Muscle layer of colon (tissue), 2 donors: ENCODE results near the gene CCDC33.
"Not testable (repeated sequence)": the region's sequence is repeated elsewhere in the genome, so short reads cannot be mapped to it uniquely, and the experiment has no call there.

Experiments
- H3K27ac ChIP-seq: one replicate; pipeline ENCODE4 v1.7.0; 2013; ENCODE audit warnings: low read depth, mild to moderate bottlenecking, low read length, moderate library complexity
- H3K27me3 ChIP-seq, 2 donors: one replicate each; pipeline ENCODE4 v1.7.0; 2013; ENCODE audit warnings: low read length in 2 of 2, mild to moderate bottlenecking in 2 of 2; ENCODE audit not compliant: insufficient read depth in 2 of 2, control insufficient read depth in 1 of 2
- H3K36me3 ChIP-seq: one replicate; pipeline ENCODE4 v1.7.0; 2013; ENCODE audit warnings: mild to moderate bottlenecking, low read length; ENCODE audit not compliant: insufficient read depth
- H3K4me1 ChIP-seq: one replicate; pipeline ENCODE4 v1.7.0; 2013; ENCODE audit warnings: mild to moderate bottlenecking, low read length; ENCODE audit not compliant: insufficient read depth
- H3K4me3 ChIP-seq, 2 donors: one replicate each; pipeline ENCODE4 v1.7.0; 2013; ENCODE audit warnings: low read length in 2 of 2, low read depth in 1 of 2, mild to moderate bottlenecking in 1 of 2, moderate library complexity in 1 of 2
- H3K9ac ChIP-seq: one replicate; pipeline ENCODE4 v1.7.0; 2013; ENCODE audit warnings: low read length
- H3K9me3 ChIP-seq: one replicate; pipeline ENCODE4 v1.7.0; 2013; ENCODE audit warnings: mild to moderate bottlenecking, low read length
- donor health status: abdominal sarcoma.
- donor health status: Adenocarcinoma of cecum.

Gene CCDC33

GRCh38 chr15:74347757-74348250 is 111.7 kb downstream of the CCDC33 start:
- Histone ChIP-seq H3K36me3 (no peaks in the 10 kb centered on the region), H3K9ac (no peak overlapping the region), H3K4me3 (no peak overlapping the region), H3K9me3 (no peaks in the 10 kb centered on the region), H3K27ac (no peak overlapping the region), H3K27me3 (no peaks in the 10 kb centered on the region), H3K4me1 (no peaks in the 10 kb centered on the region)

GRCh38 chr15:74349241-74349778 is 113.2 kb downstream of the CCDC33 start:
- Histone ChIP-seq H3K36me3 (no peaks in the 10 kb centered on the region), H3K4me1 (no peaks in the 10 kb centered on the region), H3K9ac (no peak overlapping the region), H3K27me3 (no peaks in the 10 kb centered on the region), H3K27ac (no peak overlapping the region), H3K4me3 (no peak overlapping the region), H3K9me3 (no peaks in the 10 kb centered on the region)

- Histone ChIP-seq H3K4me3 (no peak overlapping the region), H3K36me3 (no peaks in the 10 kb centered on the region), H3K9ac (no peak overlapping the region), H3K9me3 (no peaks in the 10 kb centered on the region), H3K27ac (no peak overlapping the region), H3K4me1 (no peaks in the 10 kb centered on the region), H3K27me3 (no peaks in the 10 kb centered on the region)
Observed at GRCh38 chr15:74350295-74351275, 114.5 kb downstream of the CCDC33 start.

- H3K4me3 ChIP-seq = no peak overlapping the region
- no peaks in the 10 kb centered on the region for H3K9me3 ChIP-seq
- H3K36me3 ChIP-seq = no peaks in the 10 kb centered on the region
- H3K4me1 ChIP-seq = no peaks in the 10 kb centered on the region
- H3K27me3 ChIP-seq = no peaks in the 10 kb centered on the region
- no peak overlapping the region for H3K27ac ChIP-seq
- no peak overlapping the region for H3K9ac ChIP-seq
Observed at GRCh38 chr15:74351670-74352069, 115.5 kb downstream of the CCDC33 start.

- Histone ChIP-seq H3K9me3 (no peaks in the 10 kb centered on the region), H3K4me3 (no peak overlapping the region), H3K27me3 (no peaks in the 10 kb centered on the region), H3K27ac (no peak overlapping the region), H3K4me1 (no peaks in the 10 kb centered on the region), H3K36me3 (no peaks in the 10 kb centered on the region), H3K9ac (no peak overlapping the region)
Observed at GRCh38 chr15:74352393-74352910, 116.3 kb downstream of the CCDC33 start.

- H3K27me3 ChIP-seq, H3K36me3 ChIP-seq, H3K27ac ChIP-seq, H3K4me3 ChIP-seq, H3K9me3 ChIP-seq, H3K9ac ChIP-seq, H3K4me1 ChIP-seq: not testable (repeated sequence)
Observed at GRCh38 chr15:74353992-74354391, 117.9 kb downstream of the CCDC33 start.

GRCh38 chr15:74356050-74356449 is 119.9 kb downstream of the CCDC33 start:
- H3K36me3 ChIP-seq, H3K9me3 ChIP-seq, H3K9ac ChIP-seq, H3K4me3 ChIP-seq, H3K27ac ChIP-seq, H3K4me1 ChIP-seq, H3K27me3 ChIP-seq: not testable (repeated sequence)

GRCh38 chr15:74357514-74357913 is 121.4 kb downstream of the CCDC33 start:
- H3K4me3 ChIP-seq, H3K4me1 ChIP-seq, H3K27ac ChIP-seq, H3K9me3 ChIP-seq, H3K27me3 ChIP-seq, H3K36me3 ChIP-seq, H3K9ac ChIP-seq: not testable (repeated sequence)

- not testable (repeated sequence) for H3K27ac ChIP-seq, H3K9ac ChIP-seq, H3K4me1 ChIP-seq, H3K9me3 ChIP-seq, H3K36me3 ChIP-seq, H3K4me3 ChIP-seq, H3K27me3 ChIP-seq
Observed at GRCh38 chr15:74359376-74359775, 123.2 kb downstream of the CCDC33 start.

GRCh38 chr15:74360855-74361254 is 124.7 kb downstream of the CCDC33 start:
- not testable (repeated sequence) for H3K36me3 ChIP-seq, H3K4me3 ChIP-seq, H3K27ac ChIP-seq, H3K27me3 ChIP-seq, H3K9ac ChIP-seq, H3K9me3 ChIP-seq, H3K4me1 ChIP-seq

GRCh38 chr15:74362482-74362881 is 126.4 kb downstream of the CCDC33 start:
- Histone ChIP-seq H3K27ac (no peak overlapping the region), H3K36me3 (no peaks in the 10 kb centered on the region), H3K9me3 (no peaks in the 10 kb centered on the region), H3K9ac (no peak overlapping the region), H3K4me3 (no peak overlapping the region), H3K4me1 (no peaks in the 10 kb centered on the region), H3K27me3 (peaks cover 0 to 15% of the 10 kb centered on the region in 2 donors)
